ENCODE results near the gene SPECC1L.

SPECC1L gene

GRCh38 chr22:24455039-24455438, 184.4 kb downstream of the SPECC1L start:
- no peak for DNase-seq (ENCODE audit: low read depth)
- TF ChIP-seq, protein P1, sequence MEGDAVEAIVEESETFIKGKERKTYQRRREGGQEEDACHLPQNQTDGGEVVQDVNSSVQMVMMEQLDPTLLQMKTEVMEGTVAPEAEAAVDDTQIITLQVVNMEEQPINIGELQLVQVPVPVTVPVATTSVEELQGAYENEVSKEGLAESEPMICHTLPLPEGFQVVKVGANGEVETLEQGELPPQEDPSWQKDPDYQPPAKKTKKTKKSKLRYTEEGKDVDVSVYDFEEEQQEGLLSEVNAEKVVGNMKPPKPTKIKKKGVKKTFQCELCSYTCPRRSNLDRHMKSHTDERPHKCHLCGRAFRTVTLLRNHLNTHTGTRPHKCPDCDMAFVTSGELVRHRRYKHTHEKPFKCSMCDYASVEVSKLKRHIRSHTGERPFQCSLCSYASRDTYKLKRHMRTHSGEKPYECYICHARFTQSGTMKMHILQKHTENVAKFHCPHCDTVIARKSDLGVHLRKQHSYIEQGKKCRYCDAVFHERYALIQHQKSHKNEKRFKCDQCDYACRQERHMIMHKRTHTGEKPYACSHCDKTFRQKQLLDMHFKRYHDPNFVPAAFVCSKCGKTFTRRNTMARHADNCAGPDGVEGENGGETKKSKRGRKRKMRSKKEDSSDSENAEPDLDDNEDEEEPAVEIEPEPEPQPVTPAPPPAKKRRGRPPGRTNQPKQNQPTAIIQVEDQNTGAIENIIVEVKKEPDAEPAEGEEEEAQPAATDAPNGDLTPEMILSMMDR (IDR thresholded peaks at IDR 0.05; ENCODE audit: low read length, missing control alignments): no peak
- H3K4me3 ChIP-seq (replicated peaks; ENCODE audit: low read depth, low read length): no peak overlapping the region

DNA sequence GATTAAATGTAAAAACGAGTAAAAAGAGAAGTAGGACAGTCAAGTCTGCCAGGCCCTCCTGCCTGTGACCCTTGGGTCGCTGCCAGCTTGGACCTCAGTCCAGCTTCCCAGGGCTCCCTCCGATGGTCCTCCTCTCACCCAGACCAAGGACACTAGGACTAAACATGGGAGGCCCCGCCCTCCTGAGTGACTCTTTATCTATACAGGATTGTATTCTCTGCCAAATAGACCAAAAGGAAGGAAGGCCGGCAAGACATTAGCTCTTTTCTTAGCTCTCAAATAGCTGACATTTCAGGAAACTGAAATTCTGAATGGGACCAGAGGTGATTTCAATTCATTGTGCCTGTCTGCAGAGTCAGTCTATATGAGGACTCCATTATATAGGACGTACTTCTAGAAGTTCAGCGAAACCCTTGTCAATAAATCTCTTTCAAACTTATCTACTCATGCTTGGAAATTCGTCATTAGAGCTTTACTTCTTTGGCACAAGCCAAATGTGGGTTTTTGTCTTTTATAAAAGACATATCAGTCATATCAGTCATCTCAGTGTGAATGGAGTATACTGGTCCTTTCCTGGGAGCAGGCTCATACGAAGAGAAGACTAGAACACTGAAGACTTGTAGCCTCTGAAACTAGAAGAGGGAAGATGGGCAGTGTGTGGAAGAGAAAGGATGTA, 185.3 kb downstream of the SPECC1L start:
- H3K4me3 ChIP-seq (replicated peaks; ENCODE audit: low read depth, low read length): no peak overlapping the region
- TF ChIP-seq, protein P1 (IDR thresholded peaks at IDR 0.05; ENCODE audit: low read length, missing control alignments): no peak
- DNase-seq (ENCODE audit: low read depth): no peak

DNA sequence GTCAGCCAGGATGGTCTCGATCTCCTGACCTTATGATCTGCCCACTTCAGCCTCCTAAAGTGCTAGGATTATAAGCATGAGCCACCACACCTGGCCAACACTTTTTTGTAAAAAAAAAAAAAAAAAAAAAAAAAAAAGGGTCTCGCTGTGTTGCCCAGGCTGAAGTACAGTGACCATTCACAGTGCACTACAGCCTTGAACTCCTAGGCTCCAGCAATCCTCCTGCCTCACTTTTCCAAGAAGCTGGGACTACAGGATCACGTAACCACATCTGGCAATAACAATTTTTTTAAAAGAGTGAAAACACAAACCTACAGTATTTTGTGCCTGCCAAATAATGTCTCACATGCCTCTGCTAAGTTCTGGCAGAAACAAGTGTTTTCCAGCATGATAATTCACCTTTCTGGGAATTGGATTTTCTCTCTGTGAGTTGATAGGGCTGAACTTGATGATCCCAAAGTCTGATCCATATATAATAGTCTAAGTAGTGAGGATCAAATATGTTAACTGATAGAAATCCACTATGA, 187.3 kb downstream of the SPECC1L start:
- TF ChIP-seq, protein P1 (IDR thresholded peaks at IDR 0.05; ENCODE audit: low read length, missing control alignments): no peak
- no peak overlapping the region for H3K4me3 ChIP-seq (replicated peaks; ENCODE audit: low read depth, low read length)
- no peak for DNase-seq (ENCODE audit: low read depth)

GRCh38 chr22:24459911-24460310, 189.3 kb downstream of the SPECC1L start:
- TF ChIP-seq, protein P1 (IDR thresholded peaks at IDR 0.05; ENCODE audit: low read length, missing control alignments): no peak
- no peak for DNase-seq (ENCODE audit: low read depth)
- no peak overlapping the region for H3K4me3 ChIP-seq (replicated peaks; ENCODE audit: low read depth, low read length)

DNA sequence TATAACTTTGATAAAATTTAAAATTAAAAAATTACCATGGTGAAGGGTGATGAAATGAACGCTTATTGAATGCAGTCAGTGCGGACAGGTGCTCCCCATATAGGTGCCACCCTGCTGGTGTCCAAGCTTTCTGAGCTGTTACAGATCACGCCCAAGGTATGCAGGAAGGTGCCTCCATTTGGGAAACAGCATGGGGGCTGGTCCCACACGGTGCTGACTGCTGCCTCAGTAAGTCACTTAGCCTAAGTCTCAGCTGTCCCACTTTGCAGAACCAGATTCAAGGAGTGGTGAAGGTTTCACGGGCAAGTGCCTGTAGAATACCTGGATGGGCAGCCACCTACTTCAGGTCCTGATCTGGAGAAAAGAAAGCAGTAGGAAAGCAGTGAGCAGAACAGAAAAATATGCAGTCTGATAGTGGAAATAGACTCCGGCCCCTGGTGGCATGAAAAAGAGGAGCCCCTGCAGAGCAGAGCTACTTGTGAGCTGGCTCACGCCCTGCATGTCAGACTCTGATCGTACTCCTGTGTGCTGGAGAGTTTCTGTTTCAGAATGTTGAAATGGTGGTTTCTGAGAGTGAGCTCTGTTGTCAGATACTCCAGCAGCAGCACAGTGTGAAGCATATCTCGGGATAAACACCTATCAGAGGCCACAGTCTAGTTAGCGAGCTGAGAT, 189.9 kb downstream of the SPECC1L start:
- H3K4me3 ChIP-seq (replicated peaks; ENCODE audit: low read depth, low read length): no peak overlapping the region
- TF ChIP-seq, protein P1 (IDR thresholded peaks at IDR 0.05; ENCODE audit: low read length, missing control alignments): no peak
- DNase-seq (ENCODE audit: low read depth): no peak

GRCh38 chr22:24463071-24463760, 192.6 kb downstream of the SPECC1L start:
- no peak overlapping the region for H3K4me3 ChIP-seq (replicated peaks; ENCODE audit: low read depth, low read length)
- DNase-seq (ENCODE audit: low read depth): no peak
- TF ChIP-seq, protein P1 (IDR thresholded peaks at IDR 0.05; ENCODE audit: low read length, missing control alignments): no peak
